Measurements from ENCODE around the gene FAM118B.

FAM118B gene

GRCh38 chr11:126211236-126212088 is at the start of gene FAM118B, which contains the start of gene RPUSD4:
TSS of gene FAM118B (plus strand) at chr11:126211782. CDS start at chr11:126235002, 23,220 bp downstream.
TSS of gene RPUSD4 (minus strand) at chr11:126211650. CDS start at chr11:126211638, 12 bp downstream.
- DNase-seq: peak; percentile 99

- no peak for DNase-seq
These were observed 49.1 kb upstream of the FAM118B start for GRCh38 chr11:126162306-126163030.

GRCh38 chr11:126163074-126163700 is 48.4 kb upstream of the FAM118B start:
- DNase-seq: no peak

DNA sequence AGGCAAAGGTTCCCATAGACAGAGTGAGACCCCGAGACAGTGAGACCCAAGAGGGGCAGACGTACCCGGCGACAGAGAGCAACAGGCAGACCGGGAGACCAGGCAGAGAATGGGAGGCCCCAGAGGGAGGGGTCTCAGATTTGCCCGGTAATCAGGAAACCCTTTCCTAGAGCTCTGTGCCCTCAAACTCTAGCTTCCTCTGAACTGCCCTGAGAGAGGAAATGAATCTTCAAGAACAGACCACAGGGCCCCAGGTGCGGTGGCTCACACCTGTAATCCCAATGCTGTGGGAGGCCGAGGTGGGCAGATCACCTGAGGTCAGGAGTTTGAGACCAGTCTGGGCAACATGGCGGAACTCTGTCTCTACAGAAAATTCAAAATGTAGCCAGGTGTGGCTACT is 47.8 kb upstream of the FAM118B start:
- DNase-seq: no peak

GRCh38 chr11:126164781-126165180 is 46.8 kb upstream of the FAM118B start:
- no peak for DNase-seq

DNA sequence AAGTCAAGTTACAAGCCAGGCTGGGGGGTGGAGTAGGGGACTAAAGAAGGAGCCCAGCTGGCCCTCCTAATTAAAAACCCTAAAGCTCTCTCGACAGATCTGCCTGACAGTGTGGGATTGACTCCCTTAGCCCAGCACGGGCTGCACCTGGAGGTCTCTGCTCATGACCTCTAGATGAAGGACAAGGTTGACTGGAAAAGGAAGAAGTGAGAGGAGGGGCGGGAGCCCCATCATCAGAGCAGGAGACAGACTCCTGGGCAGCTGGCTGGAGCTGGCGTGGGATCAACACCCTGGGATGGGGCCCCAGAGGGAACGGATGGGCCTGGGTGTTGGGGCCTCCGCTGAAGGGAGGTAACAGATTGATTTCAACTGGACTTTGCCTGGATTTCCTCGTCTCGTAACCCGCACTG is 46.3 kb upstream of the FAM118B start:
- DNase-seq: no peak

GRCh38 chr11:126165757-126166156 is 45.8 kb upstream of the FAM118B start:
- DNase-seq: no peak

DNA sequence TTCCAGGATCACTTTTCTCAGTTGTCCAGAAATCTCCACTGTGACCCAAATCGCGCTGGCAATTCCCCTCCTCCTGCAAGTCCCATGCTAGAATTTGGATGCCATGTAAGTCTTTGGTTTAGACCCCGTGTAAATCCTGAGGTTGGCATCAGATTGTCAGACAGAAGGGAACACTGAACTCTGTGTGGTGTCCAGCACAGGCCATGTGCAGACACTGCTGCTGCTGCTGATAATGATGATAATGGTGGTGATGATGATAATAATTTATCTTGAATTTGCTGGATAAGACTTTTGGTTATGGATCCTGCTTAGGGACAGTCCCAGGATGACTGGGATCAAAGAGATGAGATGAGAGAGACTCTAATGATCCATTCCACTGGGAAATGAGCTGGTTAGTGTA is 45.2 kb upstream of the FAM118B start:
- DNase-seq: no peak

DNA sequence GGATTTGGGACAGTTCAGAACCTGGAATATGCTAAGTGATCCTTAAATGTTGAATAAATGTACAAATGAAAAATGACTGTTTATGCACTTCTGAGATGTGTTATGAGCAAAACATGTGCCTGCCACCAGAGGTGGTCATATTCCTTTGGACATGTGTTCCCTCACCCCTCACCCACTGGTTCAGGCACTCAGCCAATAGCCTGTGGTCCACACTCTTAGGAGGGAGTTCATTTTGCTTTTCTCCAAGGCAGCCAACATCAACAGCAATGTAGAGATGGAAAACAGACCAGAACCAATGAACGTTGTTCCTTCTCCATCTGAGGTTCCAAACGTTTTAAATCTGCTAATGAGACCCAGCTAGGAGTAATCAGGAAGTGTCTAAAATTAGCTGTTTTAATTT is 44.1 kb upstream of the FAM118B start:
- DNase-seq: no peak

- no peak for DNase-seq
These were observed 42.3 kb upstream of the FAM118B start for GRCh38 chr11:126169291-126169690.

GRCh38 chr11:126172596-126173038 is 39.0 kb upstream of the FAM118B start:
- peak; percentile 93 for DNase-seq

- no peak for DNase-seq
These were observed 38.3 kb upstream of the FAM118B start for GRCh38 chr11:126173257-126173656.

DNA sequence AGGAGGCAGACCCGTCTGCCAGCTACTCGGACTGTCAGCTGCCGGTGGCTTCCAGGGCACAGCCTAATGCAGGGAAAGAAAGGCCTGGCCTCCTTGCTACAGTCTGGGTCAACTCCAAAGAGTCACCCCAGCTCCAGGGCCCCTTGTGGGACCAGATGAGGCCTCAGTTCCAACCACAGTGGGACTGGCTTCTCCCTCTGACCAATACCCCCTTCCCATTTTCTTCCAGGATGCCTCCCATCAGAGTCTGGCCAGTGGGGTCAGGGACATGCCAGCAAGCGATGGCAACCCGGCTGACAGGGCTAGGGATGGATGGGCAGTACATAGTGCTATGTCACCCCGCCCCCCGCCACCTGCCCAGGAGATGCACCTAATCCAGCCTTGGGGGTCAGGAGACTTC is 36.8 kb upstream of the FAM118B start:
- DNase-seq: no peak

- DNase-seq: no peak
These were observed 36.2 kb upstream of the FAM118B start for GRCh38 chr11:126175393-126175792.

DNA sequence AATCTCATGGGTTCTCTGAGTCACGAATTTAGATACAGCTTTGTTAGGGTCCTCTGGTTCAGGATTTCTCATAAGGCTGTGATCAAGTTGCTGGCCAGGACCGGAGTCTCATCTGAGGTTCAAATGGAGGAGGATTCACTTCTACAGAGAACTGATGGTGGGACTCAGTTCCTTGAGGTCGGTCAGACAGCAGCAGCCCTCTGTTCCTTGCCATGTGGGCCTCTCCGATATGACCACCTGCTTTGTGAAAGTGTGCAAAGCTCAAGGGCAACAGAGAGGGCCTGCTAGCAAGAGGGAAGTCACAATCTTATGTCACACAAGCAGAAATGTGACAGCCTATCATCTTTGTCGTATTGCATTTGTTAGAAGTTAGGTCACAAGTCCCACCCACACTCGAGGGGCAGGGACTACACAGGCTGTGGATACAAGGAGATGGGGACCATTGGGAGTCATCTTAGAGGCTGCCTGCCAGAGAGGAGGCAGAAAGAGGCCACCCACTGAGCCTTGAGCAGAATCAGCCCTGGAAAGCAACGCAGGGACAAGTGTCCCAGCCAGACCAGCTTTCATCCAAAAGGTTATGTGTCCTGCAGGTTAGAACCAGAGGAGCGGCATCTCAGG is 34.6 kb upstream of the FAM118B start:
- no peak for DNase-seq

- DNase-seq: no peak
These were observed 29.4 kb upstream of the FAM118B start for GRCh38 chr11:126181939-126182730.

- no peak for DNase-seq
These were observed 28.7 kb upstream of the FAM118B start for GRCh38 chr11:126182787-126183445.

GRCh38 chr11:126185259-126186024 is 26.1 kb upstream of the FAM118B start:
- DNase-seq: no peak

DNA sequence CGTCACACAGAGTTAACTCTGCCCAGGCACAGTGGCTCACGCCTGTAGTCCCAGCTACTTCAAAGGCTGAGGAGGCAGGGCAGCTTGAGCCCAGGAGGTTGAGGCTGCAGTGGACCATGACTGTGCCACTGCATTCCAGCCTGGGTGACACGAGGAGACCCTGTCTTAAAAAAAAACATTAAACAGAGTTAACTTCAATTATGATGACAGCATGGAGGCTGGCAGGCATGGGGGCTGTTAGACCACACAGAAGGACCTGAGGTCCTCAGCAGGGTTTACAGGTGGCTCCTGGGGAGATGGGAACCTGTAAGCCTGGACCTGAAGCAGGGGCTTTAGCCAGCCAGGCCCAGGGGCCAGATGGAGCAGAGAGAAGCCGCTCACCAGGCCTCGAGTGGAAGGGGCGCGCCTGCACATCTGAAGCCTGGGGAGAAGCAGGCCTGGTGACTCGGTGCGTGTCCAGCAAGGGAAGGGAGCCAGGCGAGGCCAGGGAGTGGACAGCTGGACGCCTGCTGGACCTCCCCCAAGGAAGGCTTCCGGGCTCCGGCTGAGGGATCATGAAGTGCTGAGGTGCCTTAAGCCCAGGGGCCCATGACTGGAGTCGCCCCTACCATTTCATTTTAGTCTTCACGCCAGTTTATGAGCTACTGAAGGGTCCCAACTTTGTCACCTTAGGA is 25.4 kb upstream of the FAM118B start:
- no peak for DNase-seq

Measured in GF-D8 (cell line).